Mammary epithelial cell (primary cell): ENCODE results near the gene TMEM41A.

ENCODE experiments used
- CTCF ChIP-seq, 2 donors: IDR thresholded peaks in 1 of 2; conservative IDR thresholded peaks in 1 of 2; 2 replicates each; pipeline ENCODE4 v1.5.1; 2011 to 2012; ENCODE audit warnings: inconsistent platforms in 2 of 2, low read length in 2 of 2, mild to moderate bottlenecking in 2 of 2, control low read depth in 1 of 2, low read depth in 1 of 2; ENCODE audit not compliant: insufficient read depth in 1 of 2; ENCODE audit errors: extremely low read depth in 1 of 2
- EZH2 ChIP-seq: IDR thresholded peaks from 2 replicates; pipeline ENCODE4 v1.6.1; 2012; ENCODE audit warnings: low read length, inconsistent platforms, borderline replicate concordance

- TF ChIP-seq CTCF (conservative IDR thresholded peaks at IDR 0.05 in 1 of 2, IDR thresholded peaks at IDR 0.05 in 1 of 2; ENCODE audit: extremely low read depth in 1 of 2, insufficient read depth in 1 of 2, low read depth in 1 of 2, low read length in 2 of 2) (no peak), EZH2 (no peak)
Observed at GRCh38 chr3:185508335-185508991, 9.6 kb upstream of the TMEM41A start.
